Activated CD4-positive, alpha-beta T cell treated with anti-CD3 and anti-CD28 coated beads, Interleukin-2, amount 10 ng/mL, durations not matched to agents 7 days and 5 days (primary cell): Measurements from ENCODE around the gene GBP5. TPM values are rescaled to one million over a fixed set of nuclear protein-coding genes. Genes with fewer than 3 reads are reported as not detected.
A peak's percentile ranks its signal among the peaks of the same experiment; 100 is the strongest.
"Not testable (repeated sequence)": the region's sequence is repeated elsewhere in the genome, so short reads cannot be mapped to it uniquely, and the experiment has no call there.

Experiments used
- CTCF ChIA-PET: fragments of 350-600 bp; sonication (Branson Sonifier 250); formaldehyde crosslinking; loops from one replicate; lab custom pipeline; 2021; ENCODE audit warnings: antibody characterized with exemption; lab: Charles Lee
- POLR2A ChIA-PET: fragments of 350-600 bp; sonication (Branson Sonifier 250); formaldehyde crosslinking; loops from one replicate; lab custom pipeline; 2021; ENCODE audit warnings: antibody characterized with exemption; lab: Charles Lee
- DNase-seq: peaks from one replicate; pipeline ENCODE4 v3.0.0-alpha.2; 2020
- H3K27ac Mint-ChIP-seq: one replicate; pipeline ENCODE4 v1.8.0; 2021; ENCODE audit warnings: mild to moderate bottlenecking, moderate library complexity, mixed read lengths
- H3K27me3 Mint-ChIP-seq: one replicate; pipeline ENCODE4 v1.8.0; 2021; ENCODE audit warnings: mixed read lengths
- H3K36me3 Mint-ChIP-seq: one replicate; pipeline ENCODE4 v1.8.0; 2021; ENCODE audit warnings: low read depth, mixed read lengths
- H3K4me1 Mint-ChIP-seq: one replicate; pipeline ENCODE4 v1.8.0; 2021; ENCODE audit warnings: mixed read lengths
- H3K4me3 Mint-ChIP-seq: one replicate; pipeline ENCODE4 v1.8.0; 2021; ENCODE audit warnings: mild to moderate bottlenecking, moderate library complexity, mixed read lengths
- H3K9me3 Mint-ChIP-seq: one replicate; pipeline ENCODE4 v1.8.0; 2021; ENCODE audit warnings: mixed read lengths
- total RNA-seq, 2 experiments: library from RNA; stranded (reverse); gene quantifications; one replicate each; pipeline ENCODE4 v1.2.3, GENCODE V29; 2021

The GBP5 gene
- total RNA-seq, 2 experiments from 2014 or later = 370 to 405 TPM

DNA sequence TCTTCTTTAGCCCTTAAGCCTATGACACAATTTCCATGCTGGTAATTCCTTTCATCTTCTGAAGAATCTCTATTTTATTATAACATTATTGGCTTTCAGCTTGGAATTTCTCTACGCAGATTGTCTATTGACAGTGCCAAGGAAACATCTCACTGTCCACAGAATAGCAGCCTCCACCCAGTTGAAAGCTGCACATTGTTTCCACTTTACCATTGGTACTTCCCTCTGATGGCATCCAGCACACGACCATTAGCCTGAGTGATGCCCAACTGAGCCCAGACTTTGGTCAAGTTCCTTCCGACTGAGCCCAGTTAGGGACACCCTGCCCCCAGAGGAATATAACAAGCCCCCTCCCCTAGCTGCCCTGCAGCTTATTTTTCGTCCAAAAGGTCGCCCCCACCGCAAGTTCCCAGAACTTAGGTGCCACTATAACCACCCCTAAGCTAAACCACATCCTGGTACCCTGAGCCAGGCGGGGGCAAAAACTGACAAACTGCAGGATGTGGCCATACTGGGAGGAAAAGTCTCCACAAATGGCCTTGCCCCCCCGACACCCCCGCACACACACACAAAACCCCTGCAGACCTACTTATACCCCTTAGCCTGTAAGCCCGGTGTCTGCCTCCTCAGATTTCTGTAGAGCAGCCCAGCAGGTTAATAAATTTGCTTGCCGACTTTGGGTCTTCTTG, 13.2 kb downstream of the GBP5 start:
- H3K36me3 Mint-ChIP-seq = peaks cover 87% of the 10 kb centered on the region
- H3K27me3 Mint-ChIP-seq = no peaks in the 10 kb centered on the region
- H3K4me1 Mint-ChIP-seq = peaks cover 66% of the 10 kb centered on the region
- peak overlapping the region; percentile 79 for H3K27ac Mint-ChIP-seq
- CTCF ChIA-PET = interaction anchor here (1.6 to 2.0 kb wide), 2 partner anchors 13 to 96 kb away, joined by 3 to 6 read pairs; partner anchors contain the start of gene GBP5
- H3K9me3 Mint-ChIP-seq = peaks cover 23% of the 10 kb centered on the region
- POLR2A ChIA-PET = no interaction called here
- peak; percentile 67 for DNase-seq
- peak overlapping the region; percentile 60 for H3K4me3 Mint-ChIP-seq

DNA sequence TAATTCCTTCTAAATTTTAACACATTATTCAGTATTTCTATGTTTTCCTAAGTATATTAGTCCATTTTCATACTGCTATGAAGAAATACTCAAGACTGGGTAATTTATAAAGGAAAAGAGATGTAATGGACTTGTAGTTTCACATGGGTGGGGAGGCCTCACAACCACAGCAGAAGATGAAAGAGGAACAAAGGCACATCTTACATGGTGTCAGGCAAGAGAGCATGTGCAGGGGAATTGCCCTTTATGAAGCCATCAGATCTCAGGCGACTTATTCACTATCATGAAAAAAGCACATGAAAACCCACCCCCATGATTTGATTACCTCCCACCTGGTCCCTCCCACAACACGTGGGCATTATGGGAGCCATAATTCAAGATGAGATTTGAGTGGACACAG, 15.6 kb downstream of the GBP5 start:
- ChIA-PET POLR2A (no interaction called here), CTCF (interaction anchor here (1.9 kb wide), 1 partner anchor 101 kb away, joined by 7 read pairs; no protein-coding TSS in a partner anchor)
- peaks cover 54% of the 10 kb centered on the region for H3K4me1 Mint-ChIP-seq
- H3K27me3 Mint-ChIP-seq = no peaks in the 10 kb centered on the region
- peaks cover 37% of the 10 kb centered on the region for H3K9me3 Mint-ChIP-seq
- no peak overlapping the region for H3K4me3 Mint-ChIP-seq
- peak overlapping the region; percentile 72 for H3K27ac Mint-ChIP-seq
- DNase-seq = no peak
- peaks cover 87% of the 10 kb centered on the region for H3K36me3 Mint-ChIP-seq

DNA sequence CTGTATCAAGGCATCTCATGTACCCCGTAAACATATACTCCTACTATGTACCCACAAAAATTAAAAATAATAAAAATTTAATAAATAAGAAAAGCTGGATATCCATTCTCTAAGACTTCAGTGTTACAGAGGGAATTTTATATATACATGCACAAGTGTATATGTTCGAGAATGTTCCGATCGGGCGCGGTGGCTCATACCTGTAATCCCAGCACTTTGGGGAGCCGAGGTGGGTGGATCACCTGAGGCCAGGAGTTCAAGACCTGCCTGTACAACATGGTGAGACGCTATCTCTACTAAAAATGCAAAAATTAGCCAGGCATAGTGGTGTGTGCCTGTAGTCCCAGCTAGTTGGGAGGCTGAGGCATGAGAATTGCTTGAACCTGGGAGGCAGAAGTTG, 17.1 kb downstream of the GBP5 start:
- peaks cover 87% of the 10 kb centered on the region for H3K36me3 Mint-ChIP-seq
- POLR2A ChIA-PET, H3K4me3 Mint-ChIP-seq, H3K27ac Mint-ChIP-seq, DNase-seq, H3K27me3 Mint-ChIP-seq: not testable (repeated sequence)
- peaks cover 54% of the 10 kb centered on the region for H3K4me1 Mint-ChIP-seq
- peaks cover 45% of the 10 kb centered on the region for H3K9me3 Mint-ChIP-seq
- CTCF ChIA-PET = interaction anchor here (0.7 kb wide), 1 partner anchor 176 kb away, joined by 3 read pairs; no protein-coding TSS in a partner anchor

DNA sequence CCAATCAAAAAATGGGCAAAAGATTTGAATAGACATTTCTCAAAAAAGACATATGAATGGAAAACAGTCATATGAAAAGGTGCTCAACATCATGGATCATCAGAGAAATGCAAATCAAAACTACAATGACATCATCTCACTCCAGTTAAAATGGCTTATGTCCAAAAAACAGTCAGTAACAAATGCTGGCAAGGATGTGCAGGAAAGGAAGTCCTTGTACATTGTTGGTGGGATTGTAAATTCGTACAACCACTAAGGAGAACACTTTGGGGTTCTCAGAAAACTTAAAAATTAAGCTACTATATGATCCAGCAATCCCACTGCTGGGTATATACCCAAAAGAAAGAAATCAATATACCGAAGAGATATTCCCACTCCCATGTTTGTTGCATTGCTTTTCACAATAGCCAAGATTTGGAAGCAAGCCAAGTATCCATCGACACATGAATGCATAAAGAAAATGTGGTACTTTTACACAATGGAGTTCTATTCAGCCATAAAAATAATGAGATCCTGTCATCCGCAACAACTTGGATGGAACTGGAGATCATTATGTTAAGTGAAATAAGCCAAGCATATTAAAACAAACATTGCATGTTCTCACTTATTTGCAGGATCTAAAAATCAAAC, 17.9 kb downstream of the GBP5 start:
- Mint-ChIP-seq H3K27ac (no peak overlapping the region), H3K4me1 (peaks cover 52% of the 10 kb centered on the region), H3K4me3 (no peak overlapping the region), H3K27me3 (no peaks in the 10 kb centered on the region), H3K36me3 (peaks cover 89% of the 10 kb centered on the region), H3K9me3 (peaks cover 50% of the 10 kb centered on the region)
- ChIA-PET CTCF (interaction anchor here (0.6 kb wide), 1 partner anchor 10 kb away, joined by 5 read pairs; no protein-coding TSS in a partner anchor), POLR2A (no interaction called here)
- DNase-seq = no peak

DNA sequence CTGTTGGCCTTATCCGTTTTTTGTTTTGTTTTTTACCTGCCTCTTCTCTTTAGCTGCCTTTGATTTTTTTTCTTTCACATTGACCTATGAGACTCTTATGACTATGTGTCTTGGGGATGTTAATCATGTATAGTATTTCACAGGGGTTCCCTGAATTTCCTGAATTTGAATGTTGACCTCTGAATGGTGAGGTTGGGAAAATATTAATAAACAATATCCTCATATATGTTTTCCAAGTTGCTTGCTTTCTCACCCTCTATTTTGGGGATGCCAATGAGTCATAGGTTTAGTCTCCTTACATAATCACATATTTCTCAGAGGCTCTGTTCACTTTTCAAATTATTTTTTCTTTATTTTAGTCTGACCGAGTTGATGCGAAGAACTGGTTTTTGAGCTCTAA, 29.6 kb downstream of the GBP5 start:
- CTCF ChIA-PET = interaction anchor here (1.2 to 1.7 kb wide), 2 partner anchors 8 to 27 kb away, joined by 3 to 4 read pairs; no protein-coding TSS in a partner anchor
- Mint-ChIP-seq H3K27me3 (no peaks in the 10 kb centered on the region), H3K27ac (no peak overlapping the region), H3K4me3 (no peak overlapping the region), H3K4me1 (peaks cover 22% of the 10 kb centered on the region), H3K9me3 (peaks cover 64% of the 10 kb centered on the region), H3K36me3 (peaks cover 82% of the 10 kb centered on the region)
- POLR2A ChIA-PET = interaction anchor here (0.6 kb wide), 1 partner anchor 157 kb away, joined by 3 read pairs; no protein-coding TSS in a partner anchor
- no peak for DNase-seq

Other genes with a start within 250 kb of the GBP5 start
- 10 to 100 TPM; 39.2 to 39.7 TPM for gene GBP3, start 250.0 kb downstream of the GBP5 start, total RNA-seq
- 100 to 1,000 TPM; 272 to 292 TPM for gene GBP1, start 207.7 kb downstream of the GBP5 start, total RNA-seq
- 100 to 1,000 TPM; 237 to 270 TPM for gene GBP2, start 146.7 kb downstream of the GBP5 start, total RNA-seq
- gene GBP7, start 96.9 kb downstream of the GBP5 start, total RNA-seq = not detected
- 100 to 1,000 TPM; 120 to 129 TPM for gene GBP4, start 73.9 kb downstream of the GBP5 start, total RNA-seq
- gene GBP6, start 91.2 kb upstream of the GBP5 start, total RNA-seq = under 1 TPM; 0.27 to 0.31 TPM